Measurements from ENCODE around the gene SORCS2. TPM values are rescaled to one million over a fixed set of nuclear protein-coding genes. Genes with fewer than 3 reads are reported as not detected.

The SORCS2 gene
- total and polyA plus RNA-seq, 2 of the 13 experiments (the other 11 are each of a cell fraction or from before 2014, with no cell fraction given) = 0.82 to 1.0 TPM

DNA sequence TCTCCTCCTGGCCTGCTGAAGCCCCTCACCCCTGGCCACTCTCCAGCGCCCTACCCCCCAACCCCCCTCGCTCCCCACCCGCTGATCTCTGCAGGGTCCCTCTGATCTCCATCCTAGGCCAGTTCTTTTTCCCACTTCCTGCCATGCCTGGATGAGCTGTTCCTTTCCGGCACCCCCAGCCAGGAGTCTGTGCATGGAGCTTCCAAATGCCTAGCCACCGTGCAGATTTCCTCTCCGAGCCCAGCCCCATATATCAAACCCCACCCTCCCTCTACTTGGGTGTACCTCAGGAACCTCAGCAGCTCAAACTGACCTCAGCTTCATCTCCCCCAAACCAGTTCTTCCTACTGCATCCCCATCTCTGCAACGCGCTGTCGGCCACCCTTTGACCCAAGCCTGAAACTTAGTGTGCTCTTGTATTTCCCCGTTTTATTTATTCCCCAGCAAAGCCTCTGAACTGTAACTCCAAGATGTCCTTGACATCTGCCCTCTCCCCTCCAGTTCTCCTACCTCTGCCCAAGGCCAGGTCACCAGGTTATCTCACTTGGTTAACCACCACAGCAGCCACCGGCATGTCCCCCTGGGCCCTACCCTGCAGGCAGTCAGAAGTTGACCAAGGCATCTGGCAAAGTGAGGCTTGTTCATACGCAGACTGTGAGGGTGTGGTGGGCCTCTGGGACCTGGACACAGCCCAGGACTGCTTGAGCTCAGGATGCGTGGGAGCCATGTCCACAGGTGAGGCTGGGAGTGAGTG is 437.3 kb downstream of the SORCS2 start (continued):
- no peak for TF ChIP-seq ZNF770 (CRISPR knock-in tag; IDR thresholded peaks at IDR 0.05)
- TF ChIP-seq ATF1 (CRISPR knock-in tag; IDR thresholded peaks at IDR 0.05) = no peak
- TF ChIP-seq, protein P1, sequence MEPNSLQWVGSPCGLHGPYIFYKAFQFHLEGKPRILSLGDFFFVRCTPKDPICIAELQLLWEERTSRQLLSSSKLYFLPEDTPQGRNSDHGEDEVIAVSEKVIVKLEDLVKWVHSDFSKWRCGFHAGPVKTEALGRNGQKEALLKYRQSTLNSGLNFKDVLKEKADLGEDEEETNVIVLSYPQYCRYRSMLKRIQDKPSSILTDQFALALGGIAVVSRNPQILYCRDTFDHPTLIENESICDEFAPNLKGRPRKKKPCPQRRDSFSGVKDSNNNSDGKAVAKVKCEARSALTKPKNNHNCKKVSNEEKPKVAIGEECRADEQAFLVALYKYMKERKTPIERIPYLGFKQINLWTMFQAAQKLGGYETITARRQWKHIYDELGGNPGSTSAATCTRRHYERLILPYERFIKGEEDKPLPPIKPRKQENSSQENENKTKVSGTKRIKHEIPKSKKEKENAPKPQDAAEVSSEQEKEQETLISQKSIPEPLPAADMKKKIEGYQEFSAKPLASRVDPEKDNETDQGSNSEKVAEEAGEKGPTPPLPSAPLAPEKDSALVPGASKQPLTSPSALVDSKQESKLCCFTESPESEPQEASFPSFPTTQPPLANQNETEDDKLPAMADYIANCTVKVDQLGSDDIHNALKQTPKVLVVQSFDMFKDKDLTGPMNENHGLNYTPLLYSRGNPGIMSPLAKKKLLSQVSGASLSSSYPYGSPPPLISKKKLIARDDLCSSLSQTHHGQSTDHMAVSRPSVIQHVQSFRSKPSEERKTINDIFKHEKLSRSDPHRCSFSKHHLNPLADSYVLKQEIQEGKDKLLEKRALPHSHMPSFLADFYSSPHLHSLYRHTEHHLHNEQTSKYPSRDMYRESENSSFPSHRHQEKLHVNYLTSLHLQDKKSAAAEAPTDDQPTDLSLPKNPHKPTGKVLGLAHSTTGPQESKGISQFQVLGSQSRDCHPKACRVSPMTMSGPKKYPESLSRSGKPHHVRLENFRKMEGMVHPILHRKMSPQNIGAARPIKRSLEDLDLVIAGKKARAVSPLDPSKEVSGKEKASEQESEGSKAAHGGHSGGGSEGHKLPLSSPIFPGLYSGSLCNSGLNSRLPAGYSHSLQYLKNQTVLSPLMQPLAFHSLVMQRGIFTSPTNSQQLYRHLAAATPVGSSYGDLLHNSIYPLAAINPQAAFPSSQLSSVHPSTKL (CRISPR knock-in tag; IDR thresholded peaks at IDR 0.05) = peak; percentile 76
- TF ChIP-seq U2AF1 (optimal IDR thresholded peaks at IDR 0.05; ENCODE audit: low read depth, low read length) = no peak
- no peak for TF ChIP-seq KLF9 (CRISPR knock-in tag; IDR thresholded peaks at IDR 0.05; ENCODE audit: low read depth)
- TF ChIP-seq SRY (CRISPR knock-in tag; IDR thresholded peaks at IDR 0.05) = no peak
- TF ChIP-seq, protein P2, sequence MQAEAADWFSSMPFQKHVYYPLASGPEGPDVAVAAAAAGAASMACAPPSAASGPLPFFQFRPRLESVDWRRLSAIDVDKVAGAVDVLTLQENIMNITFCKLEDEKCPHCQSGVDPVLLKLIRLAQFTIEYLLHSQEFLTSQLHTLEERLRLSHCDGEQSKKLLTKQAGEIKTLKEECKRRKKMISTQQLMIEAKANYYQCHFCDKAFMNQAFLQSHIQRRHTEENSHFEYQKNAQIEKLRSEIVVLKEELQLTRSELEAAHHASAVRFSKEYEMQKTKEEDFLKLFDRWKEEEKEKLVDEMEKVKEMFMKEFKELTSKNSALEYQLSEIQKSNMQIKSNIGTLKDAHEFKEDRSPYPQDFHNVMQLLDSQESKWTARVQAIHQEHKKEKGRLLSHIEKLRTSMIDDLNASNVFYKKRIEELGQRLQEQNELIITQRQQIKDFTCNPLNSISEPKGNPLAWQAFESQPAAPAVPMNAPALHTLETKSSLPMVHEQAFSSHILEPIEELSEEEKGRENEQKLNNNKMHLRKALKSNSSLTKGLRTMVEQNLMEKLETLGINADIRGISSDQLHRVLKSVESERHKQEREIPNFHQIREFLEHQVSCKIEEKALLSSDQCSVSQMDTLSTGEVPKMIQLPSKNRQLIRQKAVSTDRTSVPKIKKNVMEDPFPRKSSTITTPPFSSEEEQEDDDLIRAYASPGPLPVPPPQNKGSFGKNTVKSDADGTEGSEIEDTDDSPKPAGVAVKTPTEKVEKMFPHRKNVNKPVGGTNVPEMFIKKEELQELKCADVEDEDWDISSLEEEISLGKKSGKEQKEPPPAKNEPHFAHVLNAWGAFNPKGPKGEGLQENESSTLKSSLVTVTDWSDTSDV (CRISPR knock-in tag; IDR thresholded peaks at IDR 0.05) = no peak
- peak; percentile 41; the same call in 1 of the 2 replicates for TF ChIP-seq PAXIP1 (CRISPR knock-in tag; conservative IDR thresholded peaks at IDR 0.05)
- peak; percentile 14 for TF ChIP-seq ASH2L (IDR thresholded peaks at IDR 0.05; ENCODE audit: insufficient read length, low read depth, low read length)
- no peak for TF ChIP-seq RBFOX2 (IDR thresholded peaks at IDR 0.05; ENCODE audit: low read depth, low read length)
- no peak for TF ChIP-seq CEBPB (IDR thresholded peaks at IDR 0.05; ENCODE audit: borderline replicate concordance, low read depth, low read length)
- no peak for TF ChIP-seq ZC3H13 (CRISPR knock-in tag; IDR thresholded peaks at IDR 0.05)
- TF ChIP-seq ZZZ3 (CRISPR knock-in tag; IDR thresholded peaks at IDR 0.05; ENCODE audit: borderline replicate concordance) = no peak
- TF ChIP-seq POLR2G (IDR thresholded peaks at IDR 0.05; ENCODE audit: low read depth, low read length) = no peak
- TF ChIP-seq ZNF83 (CRISPR knock-in tag; IDR thresholded peaks at IDR 0.05; ENCODE audit: borderline replicate concordance) = no peak
